NCI-H128 (cell line): ENCODE data around the gene NOTUM.
"Not testable (repeated sequence)": the region's sequence is repeated elsewhere in the genome, so short reads cannot be mapped to it uniquely, and the experiment has no call there.

Source experiments
- DNase-seq: peaks from one replicate; lab custom pipeline; 2025; ENCODE audit not compliant: unreplicated experiment; lab: John Stamatoyannopoulos, UW

The NOTUM gene

GRCh38 chr17:81958633-81959342 lies 2.2 kb downstream of the NOTUM start:
- DNase-seq = no peak

- no peak for DNase-seq
Measured at GRCh38 chr17:81957691-81958432, 3.1 kb downstream of the NOTUM start.

GRCh38 chr17:81956607-81957589 lies 4.1 kb downstream of the NOTUM start:
- DNase-seq = no peak

- DNase-seq = no peak
Measured at GRCh38 chr17:81955756-81956544, 5.0 kb downstream of the NOTUM start.

GRCh38 chr17:81955058-81955681 lies 5.8 kb downstream of the NOTUM start:
- no peak for DNase-seq

GRCh38 chr17:81954131-81955057 lies 6.6 kb downstream of the NOTUM start:
- no peak for DNase-seq

- not testable (repeated sequence) for DNase-seq
Measured at GRCh38 chr17:81953443-81953842, 7.5 kb downstream of the NOTUM start.

- no peak for DNase-seq
Measured at GRCh38 chr17:81952792-81953228, 8.2 kb downstream of the NOTUM start.

GRCh38 chr17:81951785-81952684 lies 9.0 kb downstream of the NOTUM start:
- no peak for DNase-seq

- no peak for DNase-seq
Measured at GRCh38 chr17:81950501-81950900, 10.5 kb downstream of the NOTUM start.

- no peak for DNase-seq
Measured at GRCh38 chr17:81948635-81949378, 12.2 kb downstream of the NOTUM start.

- no peak for DNase-seq
Measured at GRCh38 chr17:81947189-81947588, 13.8 kb downstream of the NOTUM start, which contains the start of gene MYADML2. Gene MYADML2, minus strand, starts transcription at chr17:81947233. Its CDS starts 5,492 bp downstream, at chr17:81941741.

GRCh38 chr17:81944858-81945257 lies 16.1 kb downstream of the NOTUM start:
- no peak for DNase-seq

GRCh38 chr17:81942167-81942553 lies 18.8 kb downstream of the NOTUM start:
- no peak for DNase-seq

- peak; percentile 12 for DNase-seq
Measured at GRCh38 chr17:81941484-81942166, 19.4 kb downstream of the NOTUM start.
